HG02943 (cell line): ENCODE results near the gene IFNA4.
A peak's percentile ranks its signal among the peaks of the same experiment; 100 is the strongest.
"Not testable (repeated sequence)": the region's sequence is repeated elsewhere in the genome, so short reads cannot be mapped to it uniquely, and the experiment has no call there.

Experiments
- ATAC-seq: cut with Tn5 transposase; IDR thresholded peaks from one replicate; pipeline ENCODE4 v1.9.1; 2021; ENCODE audit warnings: mild to moderate bottlenecking, low read depth, moderate library complexity; ENCODE audit not compliant: unreplicated experiment

Gene IFNA4

DNA sequence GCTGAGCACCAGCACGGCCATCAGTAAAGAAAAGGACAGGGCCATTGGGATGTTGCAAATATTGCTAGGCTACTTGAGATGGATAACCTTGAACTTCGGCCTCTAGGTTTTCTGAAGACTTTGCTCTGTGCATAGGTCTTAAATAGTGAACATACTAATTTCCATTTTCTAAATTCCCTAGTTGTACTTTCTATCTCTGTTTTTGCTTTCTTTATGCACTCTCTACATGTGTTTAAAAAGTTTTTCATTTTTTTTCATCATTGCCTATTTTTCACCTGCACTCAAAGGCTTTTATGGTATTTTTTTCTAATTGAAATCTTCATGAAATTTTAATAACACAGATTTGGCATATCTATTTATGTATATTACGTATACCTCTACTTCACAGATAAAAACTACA lies at the start of gene IFNA4:
Gene IFNA4, minus strand, starts transcription at position 101 of the 400 bp plus-strand sequence. Its CDS starts 56 bp downstream, at position 45.
- not testable (repeated sequence) for ATAC-seq

DNA sequence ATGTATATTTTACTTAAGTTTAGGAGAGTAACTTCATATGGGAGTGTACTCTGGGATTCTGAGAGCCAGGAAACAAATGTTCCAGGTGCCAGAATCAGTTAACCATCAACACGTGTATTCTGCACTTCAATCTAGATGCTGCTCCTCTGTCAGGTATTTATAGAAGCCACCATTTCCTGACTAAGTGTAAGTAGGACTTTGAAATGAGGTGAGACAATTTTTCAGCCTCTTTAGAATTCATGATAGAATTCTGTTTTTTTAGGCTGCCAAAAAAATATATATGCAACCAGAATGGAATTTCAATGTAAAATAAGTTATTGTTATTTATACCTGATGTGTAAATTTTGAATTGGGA lies 49.0 kb upstream of the IFNA4 start:
- ATAC-seq = peak; percentile 19

DNA sequence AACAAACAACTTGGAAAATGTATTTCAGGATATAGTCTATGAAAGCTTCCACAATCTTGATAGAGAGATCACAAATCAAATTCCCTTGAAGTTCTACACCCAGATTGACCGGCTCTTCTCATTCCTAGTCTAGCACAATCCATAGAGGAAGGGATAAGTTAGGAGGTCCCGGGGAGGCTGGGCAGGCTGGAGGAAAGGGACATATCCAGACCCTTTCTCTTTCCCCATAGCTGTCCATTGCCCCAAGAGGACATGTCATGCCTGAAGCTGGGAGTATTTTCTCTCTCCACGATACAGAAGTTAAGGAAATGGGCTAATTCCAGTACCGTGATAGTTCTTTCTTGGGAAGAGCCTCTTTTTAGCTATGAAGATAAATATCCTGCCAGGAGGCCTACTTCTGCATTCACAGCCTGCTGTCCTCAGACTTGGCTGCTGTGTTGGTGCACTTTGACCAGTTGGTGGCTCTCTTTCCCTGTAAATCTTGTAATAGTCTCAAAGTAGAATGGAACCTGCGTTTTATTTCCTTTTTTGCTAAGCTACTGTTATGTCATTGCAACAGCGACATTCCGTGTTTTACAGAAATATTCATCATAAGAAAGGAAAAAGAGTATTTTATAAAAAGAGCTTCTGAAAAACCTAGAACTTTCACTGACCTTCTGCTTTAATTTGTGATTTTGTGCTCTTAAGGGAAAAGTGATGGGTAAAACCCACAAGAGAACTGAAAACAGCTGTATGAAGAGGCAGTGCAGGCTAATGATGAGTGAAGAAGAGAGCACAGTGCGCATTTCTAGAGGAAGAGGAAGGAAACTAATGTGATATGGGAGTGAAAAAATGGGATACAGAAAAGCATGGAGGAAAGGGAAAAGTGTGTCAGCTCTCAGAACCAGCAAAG lies 48.3 kb upstream of the IFNA4 start:
- ATAC-seq = peak; percentile 73

DNA sequence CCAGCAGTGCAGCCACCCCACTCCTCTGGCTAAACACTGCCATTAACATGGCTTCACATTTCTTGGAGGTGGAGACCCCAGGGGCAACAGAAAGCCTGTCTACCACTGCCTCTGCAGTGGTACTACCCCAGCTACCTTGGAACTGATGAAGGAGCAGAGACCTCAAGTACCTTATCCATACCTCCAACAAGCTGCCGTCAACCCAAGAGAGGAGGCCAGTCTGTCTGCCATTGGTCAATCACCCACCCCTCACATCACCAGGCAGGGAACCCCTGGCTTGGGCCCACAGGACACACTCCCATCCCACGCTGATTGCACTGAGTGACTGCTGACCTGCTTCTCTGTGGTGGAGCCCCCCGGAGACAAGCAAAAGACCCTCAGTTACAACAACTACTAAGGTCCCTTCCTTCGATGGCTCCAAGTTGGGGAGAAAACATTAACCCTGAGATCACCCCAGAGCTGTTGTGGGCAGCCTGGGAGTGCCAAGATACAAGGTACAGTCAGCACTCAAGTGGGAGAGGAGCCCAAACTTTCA lies 46.8 kb upstream of the IFNA4 start:
- no peak for ATAC-seq

DNA sequence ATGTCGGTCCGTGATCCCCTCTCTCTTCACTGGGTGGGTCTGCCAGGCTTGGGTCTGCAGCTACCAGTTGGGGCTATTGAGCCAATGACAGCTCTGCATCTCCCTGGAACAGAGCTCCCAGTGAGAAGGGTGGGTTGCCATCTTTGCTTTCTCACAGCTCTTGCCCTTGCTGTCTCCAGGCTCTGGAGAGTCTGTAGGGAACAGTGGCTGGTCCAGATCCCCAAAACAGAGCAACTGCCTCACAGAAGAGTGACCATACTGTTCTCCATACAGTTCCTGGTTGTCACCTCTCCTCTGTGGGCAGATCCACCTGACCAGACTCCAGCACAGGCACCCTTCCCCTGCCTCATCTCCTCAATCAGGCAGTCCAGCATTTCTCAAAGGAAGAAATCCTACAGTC lies 45.9 kb upstream of the IFNA4 start:
- ATAC-seq = no peak

DNA sequence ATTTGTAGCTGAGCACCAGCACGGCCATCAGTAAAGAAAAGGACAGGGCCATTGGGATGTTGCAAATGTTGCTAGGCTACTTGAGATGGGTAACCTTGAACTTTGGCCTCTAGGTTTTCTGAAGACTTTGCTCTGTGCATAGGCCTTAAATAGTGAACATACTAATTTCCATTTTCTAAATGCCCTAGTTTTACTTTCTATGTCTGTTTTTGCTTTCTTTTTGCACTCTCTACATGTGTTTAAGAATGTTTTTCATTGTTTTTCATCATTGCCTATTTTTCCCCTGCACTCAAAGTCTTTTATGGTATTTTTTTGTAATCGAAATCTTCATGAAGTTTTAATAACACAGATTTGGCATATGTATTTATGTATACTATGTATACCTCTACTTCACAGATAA lies 40.7 kb upstream of the IFNA4 start, which contains the start of gene IFNA17:
Gene IFNA17, minus strand, starts transcription at position 101 of the 400 bp plus-strand sequence. Its CDS starts 49 bp downstream, at position 52.
- no peak for ATAC-seq

DNA sequence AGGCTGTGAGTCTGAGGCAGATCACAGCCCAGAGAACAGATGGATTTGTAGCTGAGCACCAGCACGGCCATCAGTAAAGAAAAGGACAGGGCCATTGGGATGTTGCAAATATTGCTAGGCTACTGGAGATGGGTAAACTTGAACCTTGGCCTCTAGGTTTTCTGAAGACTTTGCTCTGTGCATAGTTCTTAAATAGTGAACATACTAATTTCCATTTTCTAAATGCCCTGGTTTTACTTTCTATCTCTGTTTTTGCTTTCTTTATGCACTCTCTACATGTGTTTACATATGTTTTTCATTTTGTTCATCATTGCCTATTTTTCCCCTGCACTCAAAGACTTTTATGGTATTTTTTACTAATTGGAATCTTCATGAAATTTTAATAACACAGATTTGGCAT lies 29.8 kb upstream of the IFNA4 start, which contains the start of gene IFNA16:
Gene IFNA16, minus strand, starts transcription at position 101 of the 400 bp plus-strand sequence. Its CDS starts 6 bp downstream, at position 95.
- ATAC-seq = not testable (repeated sequence)

DNA sequence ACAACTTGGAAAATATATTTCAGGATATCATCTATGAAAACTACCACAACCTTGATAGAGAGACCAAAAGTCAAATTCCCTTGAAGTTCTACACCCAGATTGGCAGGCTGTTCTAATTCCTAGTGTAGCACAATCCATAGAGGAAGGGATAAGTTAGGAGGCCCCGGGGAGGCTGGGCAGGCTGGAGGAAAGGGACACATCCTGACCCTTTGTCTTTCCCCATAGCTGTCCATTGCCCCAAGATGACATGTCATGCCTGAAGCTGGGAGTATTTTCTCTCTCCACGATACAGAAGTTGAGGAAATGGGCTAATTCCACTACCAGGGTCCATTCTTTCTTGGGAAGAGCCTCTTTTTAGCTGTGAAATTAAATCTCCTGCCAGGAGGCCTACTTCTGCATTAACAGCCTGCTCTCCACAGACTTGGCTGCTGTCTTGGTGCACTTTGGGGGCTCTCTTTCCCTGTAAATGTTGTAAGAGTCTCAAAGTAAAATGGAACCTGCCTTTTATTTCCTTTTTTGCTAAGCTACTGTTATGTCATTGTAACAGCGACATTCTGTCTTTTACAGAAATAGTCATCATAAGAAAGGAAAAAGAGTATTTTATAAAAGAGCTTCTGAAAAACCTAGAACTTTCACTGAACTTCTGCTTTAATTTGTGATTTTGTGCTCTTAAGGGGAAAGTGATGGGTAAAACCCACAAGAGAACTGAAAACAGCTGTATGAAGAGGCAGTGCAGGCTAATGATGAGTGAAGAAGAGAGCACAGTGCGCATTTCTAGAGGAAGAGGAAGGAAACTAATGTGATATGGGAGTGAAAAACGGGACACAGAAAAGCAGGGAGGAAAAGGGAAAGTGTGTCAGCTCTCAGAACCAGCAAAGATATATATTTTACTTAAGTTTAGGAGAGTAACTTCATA lies 26.3 kb upstream of the IFNA4 start:
- peak; percentile 75 for ATAC-seq

DNA sequence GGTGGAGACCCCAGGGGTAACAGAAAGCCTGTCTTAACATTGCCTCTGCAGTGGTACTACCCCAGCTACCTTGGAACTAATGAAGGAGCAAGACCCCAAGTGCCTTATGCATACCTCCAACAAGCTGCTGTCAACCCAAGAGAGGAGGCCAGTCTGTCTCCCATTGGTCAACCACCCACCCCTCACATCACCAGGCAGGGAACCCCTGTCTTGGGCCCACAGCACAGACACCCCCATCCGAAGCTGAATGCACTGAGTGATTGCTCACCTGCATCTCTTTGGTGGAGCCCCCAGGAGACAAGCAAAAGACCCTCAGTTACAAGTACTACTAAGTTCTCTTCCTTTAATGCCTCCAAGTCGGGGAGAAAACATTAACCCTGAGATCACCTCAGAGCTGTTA lies 24.8 kb upstream of the IFNA4 start:
- not testable (repeated sequence) for ATAC-seq

DNA sequence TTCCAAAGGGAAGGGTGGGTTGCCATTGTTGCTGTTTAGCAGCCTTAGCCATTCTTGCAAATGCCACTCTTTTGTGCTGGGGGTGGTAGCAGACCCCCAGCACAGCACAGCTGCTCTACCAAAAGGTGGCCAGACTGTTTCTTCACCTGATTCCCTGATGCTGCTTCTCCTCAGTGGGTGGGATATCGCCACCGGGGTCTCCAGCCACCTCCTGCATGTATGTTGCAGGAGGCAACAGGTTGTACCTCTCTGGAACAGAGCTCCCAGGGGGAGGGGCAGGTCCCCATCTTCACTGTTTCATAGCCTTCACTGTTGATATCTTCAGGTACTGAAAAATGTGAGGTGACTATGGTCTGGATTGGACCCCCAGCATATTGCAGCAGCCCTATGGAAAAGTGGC lies 23.4 kb upstream of the IFNA4 start:
- not testable (repeated sequence) for ATAC-seq

DNA sequence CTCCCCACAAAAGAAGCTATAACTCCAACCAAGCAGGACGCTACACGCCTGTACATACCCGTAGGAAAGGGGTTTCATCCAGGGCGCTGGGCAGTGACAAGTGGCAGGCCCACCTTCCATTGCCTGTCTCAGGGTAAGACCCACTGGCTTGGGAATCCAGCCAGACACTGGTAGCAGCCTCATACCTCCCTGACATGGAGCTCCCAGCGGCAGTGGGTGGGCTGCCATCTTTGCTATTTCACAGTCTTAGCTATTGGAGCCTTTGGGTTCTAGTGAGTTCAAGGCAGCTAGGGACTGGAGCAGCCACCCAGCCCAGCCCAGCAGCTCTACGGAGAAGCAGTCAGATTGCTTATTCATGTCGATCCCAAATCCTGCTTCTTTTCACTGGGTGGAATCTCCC lies 22.9 kb upstream of the IFNA4 start:
- no peak for ATAC-seq

DNA sequence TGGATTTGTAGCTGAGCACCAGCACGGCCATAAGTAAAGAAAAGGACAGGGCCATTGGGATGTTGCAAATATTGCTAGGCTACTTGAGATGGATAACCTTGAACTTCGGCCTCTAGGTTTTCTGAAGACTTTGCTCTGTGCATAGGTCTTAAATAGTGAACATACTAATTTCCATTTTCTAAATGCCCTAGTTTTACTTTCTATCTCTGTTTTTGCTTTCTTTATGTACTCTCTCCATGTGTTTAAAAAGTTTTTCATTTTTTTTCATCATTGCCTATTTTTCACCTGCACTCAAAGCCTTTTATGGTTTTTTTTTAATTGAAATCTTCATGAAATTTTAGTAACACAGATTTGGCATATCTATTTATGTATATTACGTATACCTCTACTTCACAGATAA lies 19.7 kb upstream of the IFNA4 start, which contains the start of gene IFNA10:
Gene IFNA10, minus strand, starts transcription at position 101 of the 400 bp plus-strand sequence. Its CDS starts 46 bp downstream, at position 55.
- ATAC-seq = not testable (repeated sequence)

DNA sequence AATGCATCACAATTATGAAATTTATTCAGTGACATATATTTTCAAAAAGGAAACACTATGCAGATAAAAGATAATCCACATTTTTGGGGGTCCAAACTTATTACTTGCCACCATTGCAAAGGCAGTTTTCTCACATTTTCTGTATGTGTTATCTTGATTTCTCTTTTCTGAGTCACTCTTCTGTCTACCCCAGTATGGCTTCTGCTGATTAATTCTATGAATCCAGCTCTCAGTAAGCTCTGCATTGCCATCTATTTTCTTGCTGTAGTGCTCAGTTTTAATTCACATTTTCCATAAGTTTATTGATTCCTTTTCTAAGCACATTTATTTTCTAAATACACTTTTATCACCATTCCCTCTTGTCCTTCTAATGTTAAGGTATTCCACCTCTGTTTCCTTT lies 17.8 kb upstream of the IFNA4 start:
- no peak for ATAC-seq

DNA sequence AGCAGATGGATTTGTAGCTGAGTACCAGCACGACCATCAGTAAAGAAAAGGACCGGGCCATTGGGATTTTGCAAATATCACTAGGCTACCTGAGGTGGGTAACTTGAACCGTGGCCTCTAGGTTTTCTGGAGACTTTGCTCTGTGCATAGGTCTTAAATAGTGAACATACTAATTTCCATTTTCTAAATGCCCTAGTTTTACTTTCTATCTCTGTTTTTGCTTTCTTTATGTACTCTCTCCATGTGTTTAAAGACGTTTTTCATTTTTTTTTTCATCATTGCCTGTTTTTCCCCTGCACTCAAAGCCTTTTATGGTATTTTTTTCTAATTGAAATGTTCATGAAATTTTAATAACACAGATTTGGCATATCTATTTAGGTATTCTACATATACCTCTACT lies 14.7 kb upstream of the IFNA4 start, which contains the start of gene IFNA7:
Gene IFNA7, minus strand, starts transcription at position 101 of the 400 bp plus-strand sequence. Its CDS starts 40 bp downstream, at position 61.
- ATAC-seq = not testable (repeated sequence)

DNA sequence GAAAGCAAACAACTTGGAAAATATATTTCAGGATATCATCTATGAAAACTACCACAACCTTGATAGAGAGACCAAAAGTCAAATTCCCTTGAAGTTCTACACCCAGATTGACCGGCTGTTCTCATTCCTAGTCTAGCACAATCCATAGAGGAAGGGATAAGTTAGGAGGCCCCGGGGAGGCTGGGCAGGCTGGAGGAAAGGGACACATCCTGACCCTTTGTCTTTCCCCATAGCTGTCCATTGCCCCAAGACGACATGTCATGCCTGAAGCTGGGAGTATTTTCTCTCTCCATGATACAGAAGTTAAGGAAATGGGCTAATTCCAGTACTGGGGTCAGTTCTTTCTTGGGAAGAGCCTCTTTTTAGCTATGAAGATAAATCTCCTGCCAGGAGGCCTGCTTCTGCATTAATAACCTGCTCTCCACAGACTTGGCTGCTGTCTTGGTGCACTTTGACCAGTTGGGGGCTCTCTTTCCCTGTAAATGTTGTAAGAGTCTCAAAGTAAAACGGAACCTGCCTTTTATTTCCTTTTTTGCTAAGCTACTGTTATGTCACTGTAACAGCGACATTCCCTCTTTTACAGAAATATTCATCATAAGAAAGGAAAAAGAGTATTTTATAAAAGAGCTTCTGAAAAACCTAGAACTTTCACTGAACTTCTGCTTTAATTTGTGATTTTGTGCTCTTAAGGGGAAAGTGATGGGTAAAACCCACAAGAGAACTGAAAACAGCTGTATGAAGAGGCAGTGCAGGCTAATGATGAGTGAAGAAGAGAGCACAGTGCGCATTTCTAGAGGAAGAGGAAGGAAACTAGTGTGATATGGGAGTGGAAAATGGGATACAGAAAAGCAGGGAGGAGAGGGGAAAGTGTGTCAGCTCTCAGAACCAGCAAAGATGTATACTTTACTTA lies 7.7 kb upstream of the IFNA4 start:
- peak; percentile 95 for ATAC-seq

DNA sequence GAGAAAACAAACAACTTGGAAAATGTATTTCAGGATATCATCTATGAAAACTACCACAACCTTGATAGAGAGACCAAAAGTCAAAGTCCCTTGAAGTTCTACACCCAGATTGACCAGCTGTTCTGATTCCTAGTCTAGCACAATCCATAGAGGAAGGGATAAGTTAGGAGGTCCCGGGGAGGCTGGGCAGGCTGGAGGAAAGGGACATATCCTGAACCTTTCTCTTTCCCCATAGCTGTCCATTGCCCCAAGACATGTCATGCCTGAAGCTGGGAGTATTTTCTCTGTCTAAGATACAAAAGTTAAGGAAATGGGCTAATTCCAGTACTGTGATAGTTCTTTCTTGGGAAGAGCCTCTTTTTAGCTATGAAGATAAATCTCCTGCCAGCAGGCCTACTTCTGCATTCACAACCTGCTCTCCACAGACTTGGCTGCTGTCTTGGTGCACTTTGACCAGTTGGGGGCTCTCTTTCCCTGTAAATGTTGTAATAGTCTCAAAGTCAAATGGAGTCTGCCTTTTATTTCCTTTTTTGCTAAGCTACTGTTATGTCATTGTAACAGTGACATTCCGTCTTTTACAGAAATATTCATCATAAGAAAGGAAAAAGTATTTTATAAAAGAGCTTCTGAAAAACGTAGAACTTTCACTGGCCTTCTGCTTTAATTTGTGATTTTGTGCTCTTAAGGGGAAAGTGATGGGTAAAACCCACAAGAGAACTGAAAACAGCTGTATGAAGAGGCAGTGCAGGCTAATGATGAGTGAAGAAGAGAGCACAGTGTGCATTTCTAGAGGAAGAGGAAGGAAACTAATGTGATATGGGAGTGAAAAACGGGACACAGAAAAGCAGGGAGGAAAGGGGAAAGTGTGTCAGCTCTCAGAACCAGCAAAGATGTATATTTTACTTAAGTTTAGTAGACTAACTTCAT lies 4.3 kb downstream of the IFNA4 start:
- ATAC-seq = peak; percentile 92

DNA sequence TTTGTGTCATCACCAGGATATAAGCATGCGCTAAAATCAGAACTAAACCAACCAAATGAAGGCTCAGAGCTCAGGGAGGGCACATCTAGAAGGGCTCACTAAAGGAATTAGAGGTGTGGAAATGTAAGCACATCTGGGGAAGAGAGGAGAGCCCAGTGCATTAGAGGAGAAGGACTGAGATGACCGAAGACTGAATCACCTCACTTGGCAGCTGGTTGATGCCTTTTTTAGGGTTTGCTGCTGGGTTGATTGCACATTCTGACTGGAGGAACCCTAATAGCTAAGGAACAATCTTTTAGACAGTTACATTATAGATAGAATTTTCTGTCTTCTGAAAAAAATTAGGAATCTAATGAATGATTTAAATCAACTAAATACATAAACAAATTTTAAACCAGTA lies 12.7 kb downstream of the IFNA4 start:
- ATAC-seq = no peak

DNA sequence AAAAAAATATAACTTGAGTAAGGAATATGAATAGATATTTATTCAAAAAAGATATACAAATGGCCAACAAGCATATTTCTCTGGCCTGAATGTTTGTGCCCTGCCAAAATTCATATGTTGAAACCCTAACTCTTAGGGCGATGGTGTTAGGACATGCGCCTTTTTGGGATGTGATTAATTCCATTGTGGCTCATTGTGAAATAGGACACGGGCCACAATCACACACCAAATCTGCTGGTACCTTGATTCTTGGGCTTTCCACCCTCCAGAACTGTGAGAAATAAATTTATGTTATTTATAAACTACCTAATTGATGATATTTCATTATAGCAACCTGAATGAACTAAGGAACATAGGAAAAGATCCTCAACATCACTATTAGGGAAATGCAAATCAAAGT lies 15.2 kb downstream of the IFNA4 start:
- no peak for ATAC-seq
